Embryonic facial prominence (tissue), 1 donor: ENCODE results near the gene ZNF76.
"Not testable (repeated sequence)": the region's sequence is repeated elsewhere in the genome, so short reads cannot be mapped to it uniquely, and the experiment has no call there.

Experiments
- DNase-seq: peaks from one replicate; pipeline ENCODE4 v3.0.0-alpha.2; 2016; ENCODE audit errors: extremely low spot score

The ZNF76 gene

DNA sequence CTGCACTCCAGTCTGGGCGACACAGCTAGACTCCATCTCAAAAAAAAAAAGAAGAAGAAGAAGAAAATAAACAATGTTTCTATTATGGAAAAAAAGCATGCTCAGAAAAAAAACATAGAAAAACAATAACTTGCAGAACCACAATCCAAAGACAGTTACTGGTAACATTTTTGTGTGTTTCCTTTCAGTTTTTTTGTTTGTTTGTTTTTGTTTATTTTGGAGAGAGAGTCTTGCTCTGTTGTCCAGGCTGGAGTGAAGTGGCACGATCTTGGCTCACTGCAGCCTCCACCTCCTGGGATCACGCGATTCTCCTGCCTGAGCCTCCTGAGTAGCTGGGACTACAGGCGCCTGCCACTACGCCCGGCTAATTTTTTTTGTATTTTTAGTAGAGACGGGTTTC is 69.4 kb downstream of the ZNF76 start:
- DNase-seq, result not testable (repeated sequence)

DNA sequence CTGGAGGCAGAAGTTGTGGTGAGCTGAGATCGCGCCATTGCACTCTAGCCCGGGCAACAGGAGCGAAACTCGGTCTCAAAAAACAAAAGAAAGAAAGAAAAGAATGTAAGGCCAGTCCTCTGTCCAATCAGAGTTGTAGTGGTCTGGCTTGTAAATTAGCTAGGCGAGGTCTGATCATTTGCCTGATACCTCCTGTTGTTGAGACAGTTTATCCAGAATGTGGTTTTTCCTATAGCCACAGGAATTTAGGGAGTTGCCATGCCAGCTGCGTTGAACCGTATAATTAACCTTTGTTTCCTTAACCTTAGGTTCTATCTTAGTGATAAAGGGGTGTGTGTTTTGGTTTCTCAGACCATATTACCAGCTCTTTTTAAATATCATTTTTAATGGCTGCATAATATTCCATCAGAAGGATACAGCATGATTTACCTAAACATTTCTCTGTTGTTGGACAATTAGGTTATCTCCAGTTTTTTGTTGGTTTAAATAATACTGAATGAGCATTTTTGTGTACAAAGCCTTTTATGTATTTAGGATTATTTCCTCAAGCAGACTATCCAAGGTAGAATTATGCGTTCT is 71.1 kb downstream of the ZNF76 start:
- no peak for DNase-seq

DNA sequence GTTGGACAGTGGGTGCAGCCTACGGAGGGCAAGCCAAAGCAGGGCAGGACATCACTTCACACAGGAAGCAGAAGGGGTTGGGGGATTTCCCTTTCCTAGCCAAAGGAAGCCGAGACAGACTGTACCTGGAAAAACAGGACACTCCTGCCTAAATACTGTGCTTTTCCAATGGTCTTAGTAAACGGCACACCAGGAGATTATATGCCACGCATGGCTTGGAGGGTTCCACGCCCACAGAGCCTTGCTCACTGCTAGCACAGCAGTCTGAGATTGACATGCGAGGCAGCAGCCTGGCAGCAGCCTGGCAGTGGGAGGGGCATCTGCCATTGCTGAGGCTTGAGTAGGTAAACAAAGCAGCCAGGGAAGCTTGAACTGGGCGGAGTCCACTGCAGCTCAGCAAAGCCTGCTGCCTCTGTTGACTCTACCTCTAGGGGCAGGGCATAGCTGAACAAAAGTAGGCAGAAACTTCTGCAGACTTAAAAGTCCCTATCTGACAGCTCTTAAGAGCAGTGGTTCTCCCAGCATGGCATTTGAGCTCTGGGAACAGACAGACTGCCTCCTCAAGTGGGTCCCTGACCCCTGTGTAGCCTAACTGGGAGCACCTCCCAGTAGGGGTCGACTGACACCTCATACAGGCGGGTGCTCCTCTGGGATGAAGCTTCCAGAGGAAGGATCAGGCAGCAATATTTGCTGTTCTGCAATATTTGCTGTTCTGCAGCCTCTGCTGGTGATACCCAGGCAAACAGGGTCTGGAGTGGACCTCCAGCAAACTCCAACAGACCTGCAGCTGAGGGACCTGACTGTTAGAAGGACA is 72.7 kb downstream of the ZNF76 start:
- not testable (repeated sequence) for DNase-seq

DNA sequence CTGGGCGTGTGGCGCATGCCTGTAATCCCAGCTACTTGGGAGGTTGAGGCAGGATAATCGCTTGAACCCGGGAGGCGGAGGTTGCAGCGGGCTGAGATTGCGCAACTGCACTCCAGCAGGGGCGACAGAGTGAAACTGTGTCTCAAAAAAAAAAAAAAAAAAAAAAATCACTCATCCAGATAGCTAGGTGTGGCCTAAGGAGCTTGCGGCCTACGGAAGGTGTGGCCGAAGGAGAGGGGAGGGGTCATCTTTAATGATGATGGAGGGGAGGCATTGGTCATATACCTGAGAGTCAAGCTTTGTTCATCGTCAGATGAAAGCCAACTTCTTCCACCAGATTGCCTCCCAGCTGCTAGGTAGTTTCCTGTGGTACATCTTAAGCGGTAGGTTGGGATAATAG is 82.0 kb downstream of the ZNF76 start:
- peak; percentile 3 for DNase-seq

DNA sequence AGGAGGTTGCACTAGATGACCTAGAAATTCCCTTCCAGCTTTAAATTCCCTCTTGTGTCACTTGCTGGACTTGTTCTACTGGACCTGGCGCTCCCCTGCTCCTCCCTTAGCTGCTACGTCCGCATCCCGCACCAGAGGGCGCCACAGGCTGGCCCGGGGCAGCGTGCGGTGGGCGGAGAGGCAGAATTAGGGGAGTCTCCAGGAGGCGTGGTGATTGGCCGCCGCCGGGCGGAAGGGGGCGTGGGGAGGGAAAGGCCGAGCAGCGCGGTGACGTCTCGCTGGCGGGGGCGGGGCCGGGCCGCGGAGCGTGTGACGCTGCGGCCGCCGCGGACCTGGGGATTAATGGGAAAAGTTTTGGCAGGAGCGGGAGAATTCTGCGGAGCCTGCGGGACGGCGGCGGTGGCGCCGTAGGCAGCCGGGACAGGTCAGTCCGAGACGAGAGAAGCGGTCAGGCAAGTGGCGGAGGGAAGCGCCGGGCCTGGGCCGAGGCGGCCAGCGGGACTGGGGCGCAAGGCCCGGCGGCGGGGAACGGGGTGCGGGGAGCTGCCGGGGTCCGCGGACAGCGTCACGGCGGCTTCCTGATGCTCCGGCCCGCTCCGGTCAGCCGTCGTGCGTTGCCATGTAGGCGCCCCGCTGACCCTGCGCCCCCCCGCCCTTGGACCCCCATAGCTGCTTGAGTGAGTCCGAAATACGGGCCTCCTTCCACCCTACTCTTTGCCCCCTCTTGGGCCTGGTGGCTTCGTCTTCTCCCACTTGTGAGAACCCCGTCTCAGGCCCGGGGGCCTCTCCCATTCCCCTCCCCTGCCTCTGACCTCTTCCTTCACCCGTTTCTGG is 82.9 kb downstream of the ZNF76 start, which contains the start of gene PPARD:
Gene PPARD, plus strand, starts transcription at position 301 of the 834 bp plus-strand sequence. CDS start 68,530 bp downstream, outside the sequence.
- DNase-seq, result peak; percentile 93

DNA sequence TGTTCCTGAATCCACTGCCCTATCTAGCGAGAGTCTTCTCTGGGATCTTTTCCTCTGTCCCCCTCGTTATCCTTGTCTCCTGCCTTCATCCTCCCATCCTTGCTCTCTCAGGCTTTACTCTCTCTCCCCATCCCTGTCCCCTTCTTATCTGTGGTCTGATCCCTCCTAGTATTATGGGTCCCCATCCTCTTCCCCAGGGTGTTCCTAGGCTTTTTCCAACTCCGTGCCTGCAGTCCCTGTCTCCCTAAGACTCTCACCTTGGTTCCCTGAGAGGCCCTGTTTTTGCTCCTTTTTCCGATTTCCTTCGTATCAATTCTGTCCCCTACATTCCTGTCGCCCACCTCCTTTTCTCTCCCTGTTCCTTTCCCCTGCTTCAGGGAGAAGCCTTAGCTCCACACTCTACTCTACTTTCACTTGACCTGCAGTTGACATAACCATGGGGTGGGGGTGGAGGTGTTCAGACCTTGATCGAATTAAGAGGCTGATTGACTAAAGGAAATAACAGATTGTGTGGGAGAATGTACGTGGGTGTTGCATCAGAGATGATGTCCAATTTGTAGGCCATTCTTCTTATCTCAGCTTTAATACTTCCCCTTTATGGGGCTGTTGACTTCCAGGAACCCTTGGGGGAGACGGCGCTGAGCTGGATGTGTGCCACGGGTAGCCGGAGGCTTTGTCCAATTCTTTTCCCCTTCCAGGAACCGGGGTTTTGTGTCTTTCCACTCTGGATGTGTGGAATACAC is 83.7 kb downstream of the ZNF76 start:
- peak; percentile 6 for DNase-seq

DNA sequence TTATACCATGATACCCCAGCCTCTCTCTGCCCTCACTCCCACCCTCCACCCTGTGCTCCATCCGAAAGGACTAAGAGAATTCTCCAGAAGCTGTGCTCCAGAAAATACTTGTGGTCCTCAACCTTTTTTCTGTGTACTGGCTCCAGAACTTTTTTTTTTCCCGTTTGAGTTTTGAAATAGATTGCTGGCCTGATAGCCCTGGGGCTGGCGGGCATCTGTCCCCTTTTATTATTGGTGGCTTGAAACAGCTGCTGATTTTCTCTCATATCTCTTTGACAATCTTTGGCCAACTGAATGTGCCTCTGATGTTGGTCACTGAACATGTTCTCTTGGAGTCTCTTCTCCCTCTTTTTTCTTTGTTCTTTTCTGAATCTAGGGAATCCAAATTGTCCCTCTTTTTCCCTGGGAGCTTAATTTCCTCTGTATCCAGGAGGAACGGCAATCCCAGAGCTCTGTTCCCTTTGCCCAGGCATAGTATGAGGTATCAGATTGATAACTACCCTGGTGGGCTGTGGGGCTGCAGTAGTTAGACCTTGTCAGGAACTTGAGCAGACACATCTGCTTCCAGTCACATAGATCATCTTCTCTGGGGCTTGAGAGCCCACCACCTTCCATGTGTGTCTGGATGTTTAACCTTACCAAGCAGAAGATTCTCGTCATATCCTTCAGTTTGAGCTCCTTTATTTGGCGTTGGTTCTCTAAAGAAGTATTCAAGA is 84.5 kb downstream of the ZNF76 start:
- DNase-seq, result peak; percentile 4
